ENCODE data around the gene ADAMTS7.
"Not testable (repeated sequence)": the region's sequence is repeated elsewhere in the genome, so short reads cannot be mapped to it uniquely, and the experiment has no call there.

Gene ADAMTS7

DNA sequence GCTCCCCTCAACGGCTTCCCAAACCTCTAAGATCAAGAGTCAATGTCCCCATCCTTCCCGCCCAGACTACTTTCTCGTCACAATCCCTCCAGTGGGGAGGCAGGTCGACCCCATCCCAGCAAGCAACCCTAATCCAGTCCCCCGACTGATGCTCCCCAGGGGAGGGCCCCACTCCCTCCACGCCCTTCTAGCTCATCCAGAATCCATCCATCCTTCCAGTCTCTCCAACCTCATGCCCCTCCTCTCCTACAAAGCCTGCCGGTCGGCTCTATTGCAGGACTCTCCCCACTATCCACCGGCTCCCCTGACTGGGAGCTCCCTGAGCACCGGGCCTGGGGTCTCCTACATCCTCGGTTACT, 1.3 kb downstream of the ADAMTS7 start:
- H3K4me1 Mint-ChIP-seq, result peaks cover 11% of the 10 kb centered on the region
- H3K9me3 Mint-ChIP-seq, result no peaks in the 10 kb centered on the region
- peaks cover 55% of the 10 kb centered on the region for H3K27me3 Mint-ChIP-seq
- no peak overlapping the region for H3K27ac Mint-ChIP-seq (ENCODE audit: low read depth)
- H3K4me3 Mint-ChIP-seq, result peak overlapping the region; percentile 75
- DNase-seq (ENCODE audit: low spot score in 2 of 2) (no peak), ATAC-seq (replicated peaks; ENCODE audit: extremely low read depth, poor library complexity, severe bottlenecking) (no peak)
- H3K36me3 Mint-ChIP-seq (ENCODE audit: insufficient read depth), result peaks cover 4% of the 10 kb centered on the region

DNA sequence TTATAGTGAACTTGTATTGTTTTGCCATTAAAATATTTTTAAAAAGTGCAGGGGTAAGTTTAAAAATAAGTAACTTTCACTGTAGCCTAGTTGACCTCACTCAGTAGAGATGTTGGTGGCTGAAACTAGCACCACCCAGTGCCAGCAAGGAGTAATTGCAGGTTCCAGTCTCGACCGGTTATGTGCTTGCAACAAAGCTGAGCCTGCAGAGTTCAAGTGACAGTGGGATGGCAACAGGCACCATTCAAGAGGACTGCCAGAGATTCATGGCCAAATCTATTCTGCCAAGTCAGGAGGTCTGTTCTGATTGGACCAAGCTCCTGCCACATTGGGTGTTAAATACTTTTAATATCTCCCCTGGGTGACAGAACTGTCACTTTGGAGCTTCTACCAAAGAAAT, 2.7 kb downstream of the ADAMTS7 start:
- DNase-seq (ENCODE audit: low spot score in 2 of 2) (no peak), ATAC-seq (replicated peaks; ENCODE audit: extremely low read depth, poor library complexity, severe bottlenecking) (no peak)
- Mint-ChIP-seq H3K4me1 (peaks cover 11% of the 10 kb centered on the region), H3K4me3 (no peak overlapping the region), H3K27ac (ENCODE audit: low read depth) (no peak overlapping the region), H3K36me3 (ENCODE audit: insufficient read depth) (peaks cover 4% of the 10 kb centered on the region), H3K9me3 (no peaks in the 10 kb centered on the region), H3K27me3 (peaks cover 40% of the 10 kb centered on the region)

DNA sequence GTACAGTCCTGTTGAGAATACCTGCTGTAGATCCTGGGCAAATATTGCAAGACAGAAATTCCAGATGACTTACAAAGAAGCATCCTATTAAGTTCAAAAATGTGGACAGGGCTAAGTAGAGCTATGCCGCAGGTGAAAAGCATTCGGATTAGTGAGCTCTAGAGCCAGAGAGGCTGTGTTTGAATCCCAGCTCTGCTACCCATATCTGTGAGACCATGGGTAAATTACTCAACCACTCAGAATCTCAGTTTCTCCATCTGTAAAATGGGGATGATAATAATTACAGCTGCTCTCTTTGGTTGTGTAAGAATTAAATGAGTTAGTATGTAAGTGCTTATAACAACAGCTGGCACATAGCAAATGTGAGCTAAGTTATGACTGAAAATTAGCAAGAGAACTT, 3.9 kb downstream of the ADAMTS7 start:
- Mint-ChIP-seq H3K4me3 (no peak overlapping the region), H3K27me3 (peaks cover 29% of the 10 kb centered on the region), H3K4me1 (peaks cover 5% of the 10 kb centered on the region), H3K9me3 (no peaks in the 10 kb centered on the region), H3K27ac (ENCODE audit: low read depth) (no peak overlapping the region), H3K36me3 (ENCODE audit: insufficient read depth) (peaks cover 3% of the 10 kb centered on the region)
- no peak for ATAC-seq (replicated peaks; ENCODE audit: extremely low read depth, poor library complexity, severe bottlenecking)
- DNase-seq (ENCODE audit: low spot score in 2 of 2), result no peak

DNA sequence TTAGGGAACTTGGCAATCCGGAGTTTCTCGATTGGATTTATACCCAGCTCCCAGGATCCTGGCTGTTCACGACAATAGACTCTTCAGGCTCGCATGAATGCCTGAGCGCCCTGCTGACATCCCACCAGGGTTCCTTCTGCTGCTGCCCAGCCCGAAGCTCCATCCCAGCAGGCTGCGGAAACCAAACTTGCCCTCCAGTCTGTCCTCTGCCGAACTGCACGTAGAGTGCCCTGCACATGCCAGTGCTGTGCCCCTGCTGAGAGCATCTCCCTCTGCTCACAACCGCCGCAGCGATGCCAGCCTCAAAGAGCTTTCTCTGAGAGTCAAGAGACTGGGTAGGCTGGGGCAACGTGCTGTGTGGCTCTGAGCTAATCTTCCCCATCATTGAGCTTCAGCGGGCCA, 6.9 kb downstream of the ADAMTS7 start:
- ATAC-seq (replicated peaks; ENCODE audit: extremely low read depth, poor library complexity, severe bottlenecking), result no peak
- Mint-ChIP-seq H3K27me3 (peaks cover 8% of the 10 kb centered on the region), H3K9me3 (no peaks in the 10 kb centered on the region), H3K4me1 (no peaks in the 10 kb centered on the region), H3K36me3 (ENCODE audit: insufficient read depth) (no peaks in the 10 kb centered on the region), H3K27ac (ENCODE audit: low read depth) (no peak overlapping the region), H3K4me3 (no peak overlapping the region)
- no peak for DNase-seq (ENCODE audit: low spot score in 2 of 2)

DNA sequence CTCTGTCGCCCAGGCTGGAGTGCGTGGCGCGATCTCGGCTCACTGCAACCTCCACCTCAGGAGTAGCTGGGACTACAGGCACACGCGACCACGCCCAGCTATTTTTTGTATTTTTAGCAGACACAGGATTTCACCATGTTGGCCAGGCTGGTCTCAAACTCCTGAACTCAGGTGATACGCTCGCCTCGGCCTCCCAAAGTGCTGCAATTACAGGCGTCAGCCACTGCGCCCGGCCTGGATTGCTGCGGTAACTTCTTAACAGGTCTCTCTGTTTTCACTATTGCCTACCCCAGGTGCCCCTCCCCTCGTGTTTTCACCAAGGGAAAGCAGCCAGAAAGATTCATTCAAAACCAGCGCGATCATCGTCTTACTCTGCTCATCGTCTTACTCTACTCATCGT, 10.5 kb downstream of the ADAMTS7 start:
- Mint-ChIP-seq H3K36me3 (ENCODE audit: insufficient read depth) (no peaks in the 10 kb centered on the region), H3K4me1 (no peaks in the 10 kb centered on the region), H3K4me3 (no peak overlapping the region), H3K9me3 (no peaks in the 10 kb centered on the region), H3K27me3 (no peaks in the 10 kb centered on the region), H3K27ac (ENCODE audit: low read depth) (no peak overlapping the region)
- DNase-seq (ENCODE audit: low spot score in 2 of 2) (no peak), ATAC-seq (replicated peaks; ENCODE audit: extremely low read depth, poor library complexity, severe bottlenecking) (no peak)

DNA sequence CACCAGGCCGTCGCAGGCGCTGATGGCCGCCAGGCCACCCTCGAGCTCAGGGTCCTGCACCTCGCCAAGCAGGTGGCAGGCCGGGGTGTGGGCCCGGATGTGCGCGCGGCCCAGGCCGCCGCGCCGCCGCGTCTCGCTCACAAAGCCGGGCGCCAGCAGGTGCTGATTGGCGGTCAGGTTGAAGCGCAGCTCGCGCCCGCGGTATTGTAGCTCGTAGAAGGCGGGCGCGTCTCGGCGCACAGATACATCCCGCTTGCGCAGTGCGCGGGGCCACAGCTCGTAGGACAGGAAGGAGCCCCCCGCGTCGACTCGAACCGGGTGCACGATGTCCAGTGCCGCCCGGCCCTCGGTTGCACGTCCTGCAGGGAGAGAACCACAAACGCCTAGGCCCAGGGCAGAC, 11.1 kb downstream of the ADAMTS7 start:
- DNase-seq (ENCODE audit: low spot score in 2 of 2), result no peak
- no peaks in the 10 kb centered on the region for H3K36me3 Mint-ChIP-seq (ENCODE audit: insufficient read depth)
- no peaks in the 10 kb centered on the region for H3K4me1 Mint-ChIP-seq
- no peaks in the 10 kb centered on the region for H3K9me3 Mint-ChIP-seq
- ATAC-seq (replicated peaks; ENCODE audit: extremely low read depth, poor library complexity, severe bottlenecking), result no peak
- no peak overlapping the region for H3K4me3 Mint-ChIP-seq
- H3K27ac Mint-ChIP-seq (ENCODE audit: low read depth), result no peak overlapping the region
- no peaks in the 10 kb centered on the region for H3K27me3 Mint-ChIP-seq

DNA sequence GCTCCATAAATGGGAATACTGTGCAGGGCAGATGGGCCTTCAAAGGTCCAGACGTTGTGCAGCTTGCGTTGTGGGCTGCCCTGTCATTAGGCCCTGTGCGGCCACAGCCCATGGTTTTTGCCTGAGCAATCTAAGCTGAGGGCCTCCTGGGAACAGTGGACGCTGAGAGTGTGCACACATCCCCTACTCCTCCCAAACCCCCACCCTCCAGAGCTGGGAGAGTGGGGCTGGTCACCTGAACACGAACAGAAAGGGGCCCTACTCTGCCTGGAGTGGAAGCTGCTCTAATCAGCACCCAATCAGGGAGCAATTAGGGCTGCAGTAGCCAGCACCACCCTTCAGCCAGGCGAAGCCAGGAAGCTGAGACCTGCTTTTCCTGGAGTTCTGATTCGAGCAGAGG, 12.2 kb downstream of the ADAMTS7 start:
- H3K9me3 Mint-ChIP-seq; DNase-seq (ENCODE audit: low spot score in 2 of 2); H3K4me3 Mint-ChIP-seq; H3K36me3 Mint-ChIP-seq (ENCODE audit: insufficient read depth); H3K4me1 Mint-ChIP-seq; H3K27ac Mint-ChIP-seq (ENCODE audit: low read depth); H3K27me3 Mint-ChIP-seq; ATAC-seq (replicated peaks; ENCODE audit: extremely low read depth, poor library complexity, severe bottlenecking): not testable (repeated sequence)

DNA sequence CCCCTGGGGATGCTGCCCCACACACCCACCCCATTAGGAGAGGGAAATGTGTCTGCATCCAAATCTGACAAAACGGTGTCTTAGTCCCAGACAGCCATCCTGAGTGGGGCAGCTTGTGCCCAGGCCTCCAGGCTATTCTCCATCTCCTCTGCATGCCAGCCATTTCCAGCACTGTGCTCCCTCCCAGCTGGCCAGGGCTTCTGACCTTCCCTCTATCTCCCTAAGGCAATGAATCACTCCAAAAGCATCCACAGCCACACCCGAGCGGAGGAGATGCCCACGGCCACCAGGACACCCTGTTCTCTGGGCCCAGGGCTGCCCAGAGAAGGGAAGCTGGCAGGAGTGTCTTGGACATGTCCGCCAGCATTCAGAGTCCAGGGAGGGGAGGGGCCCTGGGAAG, 12.9 kb downstream of the ADAMTS7 start:
- not testable (repeated sequence) for H3K9me3 Mint-ChIP-seq; H3K36me3 Mint-ChIP-seq (ENCODE audit: insufficient read depth); H3K4me1 Mint-ChIP-seq; H3K4me3 Mint-ChIP-seq; H3K27ac Mint-ChIP-seq (ENCODE audit: low read depth); ATAC-seq (replicated peaks; ENCODE audit: extremely low read depth, poor library complexity, severe bottlenecking); H3K27me3 Mint-ChIP-seq; DNase-seq (ENCODE audit: low spot score in 2 of 2)

DNA sequence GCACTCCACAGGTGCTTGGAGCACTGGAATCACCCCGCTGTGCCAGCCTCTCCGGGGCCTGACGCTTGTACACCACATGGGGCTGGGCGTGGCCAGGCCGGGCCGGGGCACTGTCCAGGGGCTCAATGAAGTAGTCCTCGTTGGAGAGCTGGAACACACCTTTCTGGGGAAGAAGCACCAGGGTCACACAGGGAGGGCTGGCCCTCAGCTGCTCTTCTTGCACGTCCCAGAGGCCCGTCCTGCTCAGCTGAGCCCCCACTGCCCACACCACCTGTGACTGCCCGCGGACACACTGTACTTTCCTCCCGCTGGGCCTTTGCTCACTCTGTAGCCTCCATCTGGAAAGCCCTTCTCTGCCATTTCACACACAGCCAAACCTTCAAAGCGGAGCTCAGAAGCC, 13.3 kb downstream of the ADAMTS7 start:
- no peak overlapping the region for H3K4me3 Mint-ChIP-seq
- H3K27me3 Mint-ChIP-seq, result peaks cover 7% of the 10 kb centered on the region

DNA sequence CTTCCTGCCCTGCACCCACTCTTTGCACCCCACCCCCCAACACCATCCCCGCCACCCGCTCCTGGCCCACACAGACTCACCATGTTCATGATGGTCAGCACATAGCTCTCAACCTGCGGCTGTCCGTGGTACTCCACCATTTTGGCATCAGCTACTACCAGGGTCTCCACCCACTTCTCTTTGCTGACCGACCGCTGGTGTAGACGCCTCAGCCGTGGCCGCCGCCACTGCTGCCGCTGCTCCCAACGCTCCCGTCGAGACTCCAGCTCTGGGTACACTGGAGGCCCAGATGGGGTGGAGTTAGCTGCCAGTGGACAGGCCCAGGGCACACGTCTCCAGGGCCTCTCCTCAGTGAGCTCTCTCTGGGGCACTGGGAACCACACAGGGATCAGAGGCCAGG, 14.8 kb downstream of the ADAMTS7 start:
- Mint-ChIP-seq H3K36me3 (ENCODE audit: insufficient read depth) (no peaks in the 10 kb centered on the region), H3K4me1 (no peaks in the 10 kb centered on the region), H3K27me3 (peaks cover 7% of the 10 kb centered on the region), H3K27ac (ENCODE audit: low read depth) (no peak overlapping the region), H3K4me3 (no peak overlapping the region), H3K9me3 (no peaks in the 10 kb centered on the region)
- ATAC-seq (replicated peaks; ENCODE audit: extremely low read depth, poor library complexity, severe bottlenecking) (no peak), DNase-seq (ENCODE audit: low spot score in 2 of 2) (no peak)

More for the DNA sequence above, 13.3 kb downstream of the ADAMTS7 start:
- H3K9me3 Mint-ChIP-seq, result no peaks in the 10 kb centered on the region
- H3K36me3 Mint-ChIP-seq (ENCODE audit: insufficient read depth), result no peaks in the 10 kb centered on the region
- no peaks in the 10 kb centered on the region for H3K4me1 Mint-ChIP-seq
- no peak for ATAC-seq (replicated peaks; ENCODE audit: extremely low read depth, poor library complexity, severe bottlenecking)
- no peak for DNase-seq (ENCODE audit: low spot score in 2 of 2)
- H3K27ac Mint-ChIP-seq (ENCODE audit: low read depth), result peak overlapping the region; percentile 58

DNA sequence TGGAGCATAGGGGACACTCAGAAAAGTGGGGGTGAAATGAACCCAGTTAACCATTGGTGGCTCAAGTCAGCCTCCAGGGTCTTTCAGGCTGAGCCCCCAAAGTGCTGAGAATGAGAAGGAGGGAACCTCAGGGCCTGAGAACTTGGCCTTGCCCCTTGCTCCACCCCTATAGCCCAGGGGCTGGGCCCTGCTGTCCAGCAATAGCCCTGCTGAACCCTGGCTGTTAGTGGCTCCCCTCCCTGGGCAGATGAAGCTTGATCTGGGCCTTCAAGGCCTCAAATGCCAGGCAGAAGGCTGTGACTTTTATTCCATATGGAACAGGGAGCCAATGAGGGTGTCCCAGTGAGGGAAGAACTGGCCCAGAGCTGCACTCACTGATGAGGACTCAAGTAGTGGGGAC, 16.2 kb downstream of the ADAMTS7 start:
- Mint-ChIP-seq H3K4me3 (no peak overlapping the region), H3K4me1 (no peaks in the 10 kb centered on the region), H3K36me3 (ENCODE audit: insufficient read depth) (no peaks in the 10 kb centered on the region), H3K27me3 (peaks cover 7% of the 10 kb centered on the region), H3K9me3 (no peaks in the 10 kb centered on the region), H3K27ac (ENCODE audit: low read depth) (no peak overlapping the region)
- ATAC-seq (replicated peaks; ENCODE audit: extremely low read depth, poor library complexity, severe bottlenecking) (no peak), DNase-seq (ENCODE audit: low spot score in 2 of 2) (no peak)

DNA sequence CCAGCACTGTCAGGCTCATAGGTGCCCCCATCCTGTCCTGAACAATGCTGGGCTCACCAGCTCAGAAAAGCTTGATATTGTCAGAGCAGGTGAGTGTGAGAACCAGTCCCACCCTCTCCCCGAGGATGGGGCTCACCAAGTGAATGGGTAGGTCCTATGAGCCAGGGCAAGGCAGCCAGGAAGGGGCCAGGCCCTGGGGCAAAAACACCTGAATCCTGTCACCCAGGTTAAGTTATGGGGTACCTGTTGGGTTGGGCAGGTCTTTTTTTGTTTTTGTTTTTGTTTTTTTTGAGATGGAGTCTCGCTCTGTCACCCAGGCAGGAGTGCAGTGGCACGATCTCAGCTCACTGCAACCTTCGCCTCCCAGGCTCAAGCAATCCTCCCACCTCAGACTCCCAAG, 16.8 kb downstream of the ADAMTS7 start:
- H3K4me1 Mint-ChIP-seq; H3K27ac Mint-ChIP-seq (ENCODE audit: low read depth); H3K9me3 Mint-ChIP-seq; H3K27me3 Mint-ChIP-seq; DNase-seq (ENCODE audit: low spot score in 2 of 2); H3K4me3 Mint-ChIP-seq; H3K36me3 Mint-ChIP-seq (ENCODE audit: insufficient read depth); ATAC-seq (replicated peaks; ENCODE audit: extremely low read depth, poor library complexity, severe bottlenecking): not testable (repeated sequence)

DNA sequence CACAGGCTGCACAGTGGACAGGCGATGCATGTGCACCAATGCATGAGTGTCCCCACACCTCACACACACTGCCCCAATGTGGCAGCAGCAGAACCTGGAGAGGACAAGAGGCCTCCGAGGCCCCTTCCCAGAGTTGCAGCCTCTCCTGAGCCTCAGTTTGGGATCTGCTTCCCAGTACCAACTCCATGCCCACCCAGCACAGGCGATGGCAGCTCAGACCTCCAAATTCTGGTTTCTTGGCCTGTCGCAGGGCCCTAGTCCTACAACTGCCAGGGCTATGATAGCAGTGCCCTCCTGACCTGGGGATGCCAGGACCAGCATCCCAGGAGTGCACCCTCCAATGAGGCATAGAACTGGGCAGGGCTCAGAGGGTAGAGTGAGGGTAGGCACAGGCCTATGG, 19.9 kb downstream of the ADAMTS7 start:
- ATAC-seq (replicated peaks; ENCODE audit: extremely low read depth, poor library complexity, severe bottlenecking), result no peak
- DNase-seq (ENCODE audit: low spot score in 2 of 2), result no peak
- Mint-ChIP-seq H3K27me3 (peaks cover 7% of the 10 kb centered on the region), H3K4me1 (no peaks in the 10 kb centered on the region), H3K4me3 (no peak overlapping the region), H3K9me3 (no peaks in the 10 kb centered on the region), H3K36me3 (ENCODE audit: insufficient read depth) (no peaks in the 10 kb centered on the region), H3K27ac (ENCODE audit: low read depth) (no peak overlapping the region)

DNA sequence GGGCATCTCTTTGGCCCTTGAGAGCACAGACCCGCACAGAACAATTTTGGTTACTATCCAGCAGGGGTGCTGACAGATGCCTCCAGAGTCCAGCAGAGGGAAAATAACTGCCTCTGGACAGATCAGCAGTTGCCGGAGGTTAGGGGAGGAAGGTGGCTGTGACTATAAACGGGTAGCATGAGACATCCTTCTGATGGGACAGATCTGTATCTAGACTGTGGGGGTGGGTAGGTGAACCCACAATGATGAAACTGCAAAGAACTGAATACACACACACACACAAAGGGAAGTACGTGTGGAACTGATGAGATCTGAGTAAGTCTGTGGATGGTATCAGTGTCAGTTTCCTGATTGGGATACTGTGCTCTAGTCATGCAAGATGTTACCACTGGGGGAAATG, 21.2 kb downstream of the ADAMTS7 start:
- Mint-ChIP-seq H3K27ac (ENCODE audit: low read depth) (no peak overlapping the region), H3K36me3 (ENCODE audit: insufficient read depth) (no peaks in the 10 kb centered on the region), H3K9me3 (no peaks in the 10 kb centered on the region), H3K4me3 (no peak overlapping the region), H3K4me1 (no peaks in the 10 kb centered on the region), H3K27me3 (peaks cover 10% of the 10 kb centered on the region)
- no peak for DNase-seq (ENCODE audit: low spot score in 2 of 2)
- no peak for ATAC-seq (replicated peaks; ENCODE audit: extremely low read depth, poor library complexity, severe bottlenecking)
